NCI-H1694 treated with DMSO at 0.1 percent for 48 hours (cell line): ENCODE results near the gene SLC9A9.

Experiments used
- DNase-seq: peaks from one replicate; lab custom pipeline; 2025; lab: John Stamatoyannopoulos, UW

SLC9A9 gene

DNA sequence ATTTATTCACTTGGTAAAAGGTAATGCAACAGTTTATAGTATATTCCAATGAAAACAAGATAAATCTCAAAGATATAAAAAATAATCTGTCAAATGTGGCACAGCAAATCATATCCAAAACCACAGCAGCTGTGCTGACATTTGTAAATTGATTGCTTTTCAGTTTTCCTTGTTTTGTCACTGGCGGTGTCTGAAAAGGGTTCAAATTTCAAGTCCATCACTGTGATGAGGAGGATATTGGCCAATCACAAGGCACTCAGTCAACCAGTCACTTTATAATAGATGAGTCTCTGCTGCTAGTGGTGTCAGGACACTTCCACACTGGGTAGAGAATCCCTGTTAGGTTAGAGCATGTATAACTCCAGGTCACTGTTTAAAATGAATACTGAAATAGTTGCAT is 154.8 kb downstream of the SLC9A9 start:
- no peak for DNase-seq

DNA sequence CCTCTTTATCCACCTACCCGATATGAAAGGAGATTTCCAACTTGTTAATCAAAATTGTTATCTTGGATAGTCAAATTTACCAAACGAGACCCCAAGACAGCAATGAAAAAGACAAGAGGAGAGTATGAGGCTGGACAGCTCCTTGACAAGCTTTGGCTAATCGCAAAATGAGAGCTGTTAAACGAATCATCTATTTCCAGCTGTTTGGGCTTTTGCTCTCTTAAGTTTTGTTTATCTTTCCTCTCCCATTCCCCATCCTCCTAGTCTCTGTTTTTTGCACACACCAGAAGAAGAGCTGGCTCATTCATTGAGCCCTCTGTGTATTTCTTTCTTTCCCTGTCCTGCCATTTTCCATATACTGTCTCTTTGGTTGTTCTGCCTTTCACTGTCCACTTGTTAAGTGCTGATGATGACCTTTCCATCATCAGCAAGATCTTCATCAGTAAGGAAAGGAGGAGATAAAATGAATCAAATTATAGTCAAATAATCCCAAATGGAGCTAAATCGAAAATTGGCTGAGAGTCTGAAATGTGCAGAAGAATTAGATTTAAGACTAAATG is 161.6 kb downstream of the SLC9A9 start:
- DNase-seq, result no peak

DNA sequence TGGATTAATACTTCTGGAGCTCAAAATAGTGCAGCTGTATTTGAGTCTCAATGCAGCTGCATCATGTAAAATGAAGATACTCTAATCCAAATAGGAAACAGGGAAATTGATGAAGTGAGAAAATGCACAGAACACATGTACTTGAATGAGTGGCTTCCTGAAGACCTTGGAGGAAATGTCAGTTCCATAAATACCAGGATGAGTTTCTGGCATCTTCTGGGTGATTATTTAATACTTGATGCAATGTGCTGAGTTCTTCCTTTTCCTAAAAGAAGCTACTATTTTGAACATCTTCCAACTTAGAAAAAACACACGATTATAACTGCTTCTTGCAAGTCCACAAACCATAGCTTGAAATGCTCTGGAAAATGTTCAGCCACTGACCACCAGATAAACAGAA is 162.8 kb downstream of the SLC9A9 start:
- DNase-seq, result no peak

- no peak for DNase-seq
Observed at GRCh38 chr3:143677430-143677829, 170.8 kb downstream of the SLC9A9 start.

DNA sequence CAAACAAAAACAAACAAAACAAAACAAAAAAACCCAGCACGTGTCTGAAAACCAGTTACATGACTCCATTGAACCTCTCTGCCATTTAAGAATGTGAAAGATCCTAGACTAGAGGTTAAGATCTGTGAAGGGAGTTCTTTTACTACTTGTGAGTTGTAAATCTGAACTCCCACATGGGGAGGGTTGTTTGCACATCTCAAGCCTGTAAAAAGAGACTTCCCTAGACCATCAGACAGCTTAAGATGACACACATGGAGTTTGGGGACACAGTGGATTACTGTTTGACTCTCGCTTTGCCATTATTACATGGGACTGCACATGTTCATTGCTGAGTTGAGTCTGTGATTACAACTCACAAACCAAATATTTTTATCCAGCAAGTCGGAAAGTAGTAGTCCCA is 171.5 kb downstream of the SLC9A9 start:
- DNase-seq, result no peak

- no peak for DNase-seq
Observed at GRCh38 chr3:143676021-143676420, 172.2 kb downstream of the SLC9A9 start.

- DNase-seq, result peak; percentile 68
Observed at GRCh38 chr3:143674100-143674968, 173.9 kb downstream of the SLC9A9 start.

DNA sequence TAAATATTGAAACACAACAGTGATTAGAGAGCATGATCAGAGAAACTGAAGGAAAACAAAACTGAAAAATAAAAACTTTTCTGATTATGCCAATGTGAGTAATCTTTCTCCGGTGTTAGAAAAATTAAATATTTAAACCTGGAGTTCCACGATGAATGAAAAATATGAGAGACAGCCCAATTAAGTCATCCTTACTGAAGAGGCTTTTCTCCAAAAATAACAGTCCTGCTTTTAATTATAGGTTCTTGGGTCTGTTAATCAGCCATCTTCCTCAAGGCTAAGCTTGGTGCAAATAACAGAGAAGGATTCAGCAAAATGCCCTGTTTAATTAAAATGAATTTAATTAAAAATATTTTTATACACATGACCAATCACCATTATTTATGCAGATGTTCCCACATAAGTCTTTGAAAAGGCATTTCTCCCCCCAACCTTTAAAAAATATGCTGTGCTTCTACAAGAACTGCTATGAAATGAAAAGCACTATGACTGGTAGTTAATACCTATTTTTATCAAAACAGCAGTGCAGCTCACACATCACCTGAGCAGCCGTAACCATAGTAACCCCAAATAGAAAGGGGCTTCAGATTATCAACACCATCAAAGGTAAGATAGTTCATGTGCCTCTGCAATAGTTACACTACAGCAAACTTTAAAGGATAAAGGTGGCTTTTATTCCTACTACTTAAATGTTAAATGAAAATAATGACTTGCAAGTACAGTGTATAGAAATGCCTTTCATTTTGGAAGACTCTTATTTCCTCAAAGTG is 175.7 kb downstream of the SLC9A9 start:
- no peak for DNase-seq

- no peak for DNase-seq
Observed at GRCh38 chr3:143671626-143672025, 176.6 kb downstream of the SLC9A9 start.

DNA sequence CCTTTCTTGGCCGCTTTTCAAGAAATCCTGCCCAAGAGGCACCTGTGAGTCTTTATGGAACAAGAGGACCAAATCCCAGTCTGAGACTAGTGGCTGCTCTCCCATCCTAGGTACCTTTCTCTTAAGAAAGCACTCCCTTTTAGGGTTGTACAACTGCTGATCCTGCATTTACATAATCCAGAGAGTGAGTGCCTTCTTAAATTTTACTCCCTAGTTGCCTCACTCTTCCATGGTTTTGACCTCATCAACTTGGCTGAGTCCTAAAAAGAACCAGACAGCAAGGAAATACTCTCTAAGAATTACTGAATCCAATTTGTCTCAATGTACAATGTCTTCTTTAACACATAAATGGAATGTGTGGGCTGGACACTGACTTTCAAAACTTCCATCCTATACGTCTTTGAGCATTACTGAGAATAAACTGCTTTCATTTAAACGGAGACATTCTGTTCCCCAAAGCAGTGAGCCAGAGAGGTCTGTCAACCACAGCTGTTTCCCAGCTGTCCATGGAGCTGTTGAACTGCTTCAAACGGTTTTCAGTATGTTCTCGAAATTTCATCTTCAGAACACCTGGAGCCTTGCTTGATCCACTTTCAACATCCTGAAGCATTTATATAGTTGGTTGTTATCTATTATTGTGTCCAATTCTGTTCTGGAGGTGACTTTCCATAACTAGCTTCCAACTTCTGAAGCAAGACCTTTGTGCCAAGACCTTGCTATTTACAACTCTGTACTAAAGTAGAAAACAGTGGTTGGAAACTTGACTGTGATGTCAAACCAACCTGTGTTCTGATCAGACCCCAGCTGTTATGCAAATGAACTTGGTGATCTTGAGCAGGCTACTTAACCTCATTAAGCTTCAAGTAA is 179.1 kb downstream of the SLC9A9 start:
- DNase-seq, result no peak

GRCh38 chr3:143668385-143668784 is 179.9 kb downstream of the SLC9A9 start:
- DNase-seq, result no peak

- no peak for DNase-seq
Observed at GRCh38 chr3:143661677-143662076, 186.6 kb downstream of the SLC9A9 start.

DNA sequence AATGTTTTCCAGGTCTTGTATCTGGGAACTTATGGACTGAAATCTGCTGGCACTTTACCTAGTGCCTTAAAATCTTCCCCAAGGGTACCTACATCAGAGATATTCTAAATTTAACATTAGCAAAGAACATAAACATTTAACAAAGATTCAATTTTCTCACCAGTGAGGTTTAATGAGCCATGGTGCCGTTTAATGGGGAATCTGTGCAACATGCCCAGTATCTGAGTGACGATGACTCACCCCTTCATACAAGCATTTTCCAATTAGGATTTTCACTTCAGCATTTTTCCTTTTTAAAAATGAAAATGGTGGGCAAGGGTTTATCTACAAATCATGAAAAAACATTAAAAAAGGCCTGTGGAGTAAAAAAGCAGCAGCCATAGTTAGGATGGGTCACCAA is 189.4 kb downstream of the SLC9A9 start:
- DNase-seq, result no peak

GRCh38 chr3:143658116-143658515 is 190.2 kb downstream of the SLC9A9 start:
- DNase-seq, result no peak

DNA sequence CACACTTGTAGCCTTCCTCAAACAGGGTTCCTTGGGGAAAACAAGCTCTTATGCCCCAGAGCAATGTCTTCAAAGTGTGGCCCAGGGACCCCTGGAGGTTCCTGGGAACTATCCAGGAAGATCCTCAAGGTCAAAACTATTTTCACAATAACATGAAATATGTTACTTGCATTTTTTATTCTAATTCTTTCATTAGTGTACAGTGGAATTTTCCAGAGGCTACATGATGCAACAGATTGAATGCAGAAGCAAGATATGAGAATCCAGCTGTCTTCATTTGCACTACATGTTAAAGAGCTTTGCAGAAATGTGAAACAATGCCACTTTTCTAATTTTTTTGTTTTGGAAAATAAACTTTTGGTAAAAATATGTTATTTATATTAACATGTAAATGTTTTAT is 190.9 kb downstream of the SLC9A9 start:
- no peak for DNase-seq

GRCh38 chr3:143654906-143655305 is 193.4 kb downstream of the SLC9A9 start:
- DNase-seq, result no peak

- DNase-seq, result no peak
Observed at GRCh38 chr3:143653935-143654334, 194.3 kb downstream of the SLC9A9 start.

GRCh38 chr3:143653493-143653892 is 194.8 kb downstream of the SLC9A9 start:
- DNase-seq, result no peak

- no peak for DNase-seq
Observed at GRCh38 chr3:143652118-143652517, 196.2 kb downstream of the SLC9A9 start.

GRCh38 chr3:143650827-143651226 is 197.4 kb downstream of the SLC9A9 start:
- no peak for DNase-seq

GRCh38 chr3:143650120-143650519 is 198.1 kb downstream of the SLC9A9 start:
- DNase-seq, result no peak

- DNase-seq, result no peak
Observed at GRCh38 chr3:143648708-143649107, 199.6 kb downstream of the SLC9A9 start.
